DMS53 (cell line): ENCODE measurements around the gene MUC2.

Source experiments
- DNase-seq: peaks from one replicate; lab custom pipeline; 2025; lab: John Stamatoyannopoulos, UW

MUC2 gene

DNA sequence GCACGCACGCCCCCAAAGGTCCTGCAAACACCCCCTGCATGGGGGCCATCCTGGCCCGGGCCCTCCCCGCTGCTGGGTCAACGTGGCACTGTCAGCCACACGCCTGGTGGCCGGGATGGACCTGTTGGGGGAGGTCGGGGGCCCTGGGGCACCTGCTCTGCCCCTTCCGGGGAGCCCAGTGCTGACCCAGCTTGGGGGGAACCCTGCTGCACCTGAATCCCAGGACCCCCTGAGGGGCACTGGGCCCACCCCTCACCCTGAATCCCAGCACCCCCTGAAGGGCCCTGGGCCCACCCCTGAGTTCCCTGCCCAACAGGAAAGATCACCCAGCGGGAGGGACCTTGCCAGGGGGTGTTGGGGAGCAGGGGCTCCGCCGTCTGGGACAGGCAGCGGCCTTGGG is 37.7 kb upstream of the MUC2 start:
- DNase-seq: no peak

DNA sequence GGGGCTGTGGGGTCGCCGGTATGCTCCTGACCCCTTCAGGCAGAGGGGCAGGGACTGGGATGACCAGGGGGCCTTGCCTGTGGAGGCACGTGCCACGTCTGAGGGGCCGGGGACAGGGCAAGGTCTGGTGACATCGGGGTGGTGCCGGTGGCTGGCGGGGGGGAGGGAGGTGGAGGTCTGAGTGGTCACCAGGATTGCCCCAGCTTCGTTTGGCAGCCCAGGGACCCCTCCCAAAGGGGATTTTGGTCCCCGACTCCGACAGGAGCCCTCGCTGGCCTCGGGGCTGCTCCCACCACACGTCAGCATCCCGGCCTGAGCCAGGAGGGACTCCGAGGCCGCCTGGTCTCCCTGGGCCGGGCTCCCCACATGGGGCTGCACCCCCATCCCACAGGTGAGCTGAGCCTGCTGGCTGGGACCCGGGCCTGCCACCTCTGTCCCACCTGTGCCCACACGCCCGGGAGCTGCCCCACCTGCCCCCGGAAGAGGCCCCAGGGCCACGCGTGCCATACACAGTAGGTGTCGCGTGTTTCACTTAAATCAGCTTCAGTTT is 37.1 kb upstream of the MUC2 start:
- DNase-seq: no peak

DNA sequence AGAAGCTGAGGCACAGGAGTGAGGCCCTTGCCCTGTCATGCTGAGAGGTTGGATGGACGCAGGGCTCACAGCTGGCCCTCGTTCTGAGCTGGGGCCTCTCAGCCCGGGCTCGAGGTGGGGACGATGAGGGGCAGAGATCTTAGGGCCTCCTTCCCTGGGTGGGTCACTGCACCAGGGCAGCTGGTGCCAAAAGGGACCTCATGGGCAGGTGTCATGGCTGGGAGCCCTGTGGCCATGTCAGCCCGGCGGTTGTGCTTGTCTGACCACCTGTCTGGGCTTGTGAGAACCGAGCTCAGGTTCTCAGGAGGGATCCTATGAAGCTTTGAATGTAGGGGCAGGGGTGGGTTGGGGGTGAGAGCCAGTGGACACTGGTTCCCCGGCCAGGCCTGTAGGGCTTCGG is 36.3 kb upstream of the MUC2 start:
- DNase-seq: no peak

DNA sequence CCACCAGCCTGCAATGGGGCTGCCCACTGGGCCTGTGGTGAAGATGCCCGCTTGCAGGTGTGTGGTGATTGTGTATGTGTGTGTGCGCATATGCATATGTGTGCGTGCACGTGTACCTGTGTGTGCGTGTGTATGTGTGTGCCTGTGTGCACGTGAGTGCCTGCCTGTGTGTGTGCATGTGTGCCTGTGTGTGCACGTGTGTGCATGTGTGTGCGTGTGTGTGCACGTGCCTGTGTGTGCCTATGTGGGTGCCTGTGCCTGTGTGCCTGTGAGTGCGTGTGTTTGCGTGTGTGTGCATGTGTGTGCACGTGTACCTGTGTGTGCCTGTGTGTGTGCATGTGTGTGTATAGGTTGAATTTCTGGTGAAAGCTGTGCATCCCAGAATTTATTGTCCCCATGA is 35.8 kb upstream of the MUC2 start:
- DNase-seq: no peak

DNA sequence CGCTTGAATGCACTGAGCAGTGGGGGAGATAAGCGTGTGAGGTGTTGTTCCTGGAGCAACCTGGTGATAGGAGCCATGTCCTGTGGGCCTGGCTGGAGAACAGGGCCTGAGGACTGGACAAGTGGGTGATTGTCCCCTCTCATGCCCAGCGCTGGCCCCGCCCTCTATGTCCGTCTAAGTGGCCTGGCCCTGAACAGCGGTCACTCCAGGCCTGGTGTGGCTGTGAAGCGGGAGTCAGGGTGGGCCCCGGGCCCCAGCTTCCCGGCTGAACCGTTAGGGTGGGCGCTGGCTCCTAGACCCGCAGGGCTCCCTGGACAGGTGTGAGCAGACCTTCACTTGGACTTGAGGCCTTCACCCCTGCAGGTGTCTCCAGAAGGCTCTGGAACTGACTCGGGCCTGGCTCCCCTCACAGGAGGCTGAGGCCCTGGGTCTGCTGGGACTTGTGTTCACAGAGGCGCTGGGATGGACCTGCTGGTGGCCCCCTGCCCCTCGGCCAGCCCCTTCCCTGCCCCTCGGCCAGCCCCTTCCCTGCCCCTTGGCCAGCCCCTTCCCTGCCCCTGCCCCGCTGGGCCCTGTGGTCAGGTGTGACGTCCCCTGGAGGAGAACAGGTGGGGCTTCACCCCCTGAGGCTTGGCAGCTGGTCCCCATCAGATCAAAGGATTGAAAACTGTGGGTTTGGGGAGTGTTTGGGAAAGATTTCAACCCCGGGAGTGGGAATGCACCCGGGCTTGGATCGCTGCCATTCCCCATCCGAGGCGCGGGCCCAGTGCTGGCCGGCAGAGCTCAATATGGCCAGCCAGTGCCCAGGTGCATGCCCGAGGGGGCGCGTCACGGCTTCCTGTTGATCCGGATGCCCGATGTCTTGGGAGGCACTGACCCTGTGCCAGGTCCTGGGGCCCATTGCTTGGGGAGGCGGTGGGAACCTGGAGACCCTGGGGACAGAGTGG is 34.9 kb upstream of the MUC2 start:
- DNase-seq: no peak

DNA sequence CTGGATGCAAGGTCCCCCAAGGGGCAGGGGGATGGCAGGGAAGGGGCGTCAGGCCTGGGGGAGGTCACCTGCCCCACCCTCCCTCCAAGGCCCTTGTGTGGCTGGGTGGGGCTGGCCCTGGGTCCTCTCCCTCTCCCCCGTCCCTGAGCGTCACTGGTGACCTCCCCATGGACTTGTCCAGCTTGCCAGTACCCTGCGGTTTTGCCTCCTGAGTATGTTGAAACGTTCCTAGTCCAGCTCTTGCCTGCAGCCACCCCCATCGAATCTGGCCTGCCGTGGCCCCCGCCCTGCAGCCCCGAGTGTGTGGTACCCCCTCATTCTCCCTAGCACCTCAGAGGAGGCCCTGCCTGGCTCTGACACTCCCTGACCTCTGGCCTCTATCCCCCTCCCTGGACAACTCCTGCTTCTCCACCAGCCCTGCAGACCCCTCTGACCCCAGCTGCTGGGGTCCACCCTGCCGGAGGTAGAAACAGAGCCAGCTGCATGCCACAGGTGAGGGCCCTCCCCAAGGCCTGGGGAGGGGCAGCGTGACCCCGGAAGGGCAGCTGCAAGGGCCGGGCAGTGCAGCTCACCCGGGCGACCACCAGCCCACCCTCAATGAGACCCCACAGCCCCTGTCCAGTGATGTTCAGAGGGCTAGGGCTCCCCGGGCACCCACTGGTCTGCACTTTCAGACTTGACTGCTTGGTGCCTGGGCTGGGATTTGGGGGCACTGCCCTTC is 34.1 kb upstream of the MUC2 start:
- DNase-seq: no peak

DNA sequence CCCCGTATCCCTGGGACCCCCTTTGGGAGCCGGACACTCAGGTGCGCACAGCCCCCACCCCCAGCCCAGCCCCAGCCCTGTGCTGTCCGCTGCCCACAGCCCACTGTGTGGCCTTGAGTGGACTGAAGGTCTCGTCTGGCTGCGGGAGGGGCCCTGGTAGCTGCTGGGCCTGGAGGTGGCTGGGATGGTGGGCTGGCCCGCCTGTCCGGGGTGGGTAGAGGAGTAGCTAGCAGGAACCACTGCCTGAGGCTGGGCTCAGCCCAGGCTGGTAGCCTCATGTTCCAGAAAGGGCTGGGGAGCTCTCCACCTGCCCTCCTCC is 33.6 kb upstream of the MUC2 start:
- no peak for DNase-seq

DNA sequence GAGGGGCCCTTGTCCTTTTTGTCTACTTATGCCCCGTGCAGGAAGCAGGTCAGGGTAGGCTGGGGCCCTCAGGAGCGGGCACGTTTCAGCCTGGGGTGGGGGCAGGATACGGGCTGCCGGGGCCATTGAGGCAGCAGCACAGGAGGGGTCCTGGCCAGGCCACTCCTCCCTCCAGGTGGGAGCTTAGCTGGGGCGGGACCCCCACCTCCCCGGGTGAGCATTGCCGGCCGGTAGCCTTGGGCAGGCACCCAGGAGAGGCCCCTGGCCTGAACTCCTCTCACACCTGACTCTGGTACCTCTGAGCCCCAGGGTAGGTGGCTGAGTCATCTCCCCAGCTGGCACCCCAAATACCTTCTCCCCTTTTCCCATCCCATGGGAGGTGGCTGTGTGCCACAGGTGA is 33.2 kb upstream of the MUC2 start:
- no peak for DNase-seq

DNA sequence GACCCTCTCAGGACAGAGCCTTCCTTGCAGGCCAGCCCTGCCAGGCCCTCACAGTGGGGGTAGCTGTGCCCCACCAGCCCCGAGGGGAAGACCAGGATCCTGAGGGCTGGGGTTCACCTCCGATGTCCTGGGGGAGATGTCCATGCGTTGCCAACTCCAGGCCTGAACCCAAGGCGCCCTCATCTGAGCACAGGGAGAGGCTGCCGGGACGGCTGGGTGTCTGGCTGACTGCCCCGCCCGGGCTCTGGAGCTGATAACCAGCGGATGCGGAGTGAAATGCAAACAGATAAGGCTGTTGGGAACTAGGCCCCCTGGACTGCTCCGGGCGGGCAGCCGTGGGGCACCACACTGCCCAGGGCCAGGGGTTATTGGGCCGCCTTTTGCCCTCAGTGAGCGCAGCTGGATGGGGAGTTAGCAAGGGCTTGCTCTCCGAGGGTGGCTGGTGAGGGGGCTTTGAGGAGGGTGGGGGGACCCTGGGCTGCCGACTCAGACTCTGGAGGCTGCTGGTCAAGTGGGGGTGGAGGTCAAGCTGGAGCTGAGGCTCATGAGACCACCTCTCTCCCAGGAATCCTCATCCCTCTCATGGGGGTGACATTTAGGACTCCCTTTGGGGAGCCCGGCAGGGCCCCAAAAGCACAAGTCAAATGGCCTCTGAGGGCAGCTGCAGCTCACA is 32.6 kb upstream of the MUC2 start:
- no peak for DNase-seq

DNA sequence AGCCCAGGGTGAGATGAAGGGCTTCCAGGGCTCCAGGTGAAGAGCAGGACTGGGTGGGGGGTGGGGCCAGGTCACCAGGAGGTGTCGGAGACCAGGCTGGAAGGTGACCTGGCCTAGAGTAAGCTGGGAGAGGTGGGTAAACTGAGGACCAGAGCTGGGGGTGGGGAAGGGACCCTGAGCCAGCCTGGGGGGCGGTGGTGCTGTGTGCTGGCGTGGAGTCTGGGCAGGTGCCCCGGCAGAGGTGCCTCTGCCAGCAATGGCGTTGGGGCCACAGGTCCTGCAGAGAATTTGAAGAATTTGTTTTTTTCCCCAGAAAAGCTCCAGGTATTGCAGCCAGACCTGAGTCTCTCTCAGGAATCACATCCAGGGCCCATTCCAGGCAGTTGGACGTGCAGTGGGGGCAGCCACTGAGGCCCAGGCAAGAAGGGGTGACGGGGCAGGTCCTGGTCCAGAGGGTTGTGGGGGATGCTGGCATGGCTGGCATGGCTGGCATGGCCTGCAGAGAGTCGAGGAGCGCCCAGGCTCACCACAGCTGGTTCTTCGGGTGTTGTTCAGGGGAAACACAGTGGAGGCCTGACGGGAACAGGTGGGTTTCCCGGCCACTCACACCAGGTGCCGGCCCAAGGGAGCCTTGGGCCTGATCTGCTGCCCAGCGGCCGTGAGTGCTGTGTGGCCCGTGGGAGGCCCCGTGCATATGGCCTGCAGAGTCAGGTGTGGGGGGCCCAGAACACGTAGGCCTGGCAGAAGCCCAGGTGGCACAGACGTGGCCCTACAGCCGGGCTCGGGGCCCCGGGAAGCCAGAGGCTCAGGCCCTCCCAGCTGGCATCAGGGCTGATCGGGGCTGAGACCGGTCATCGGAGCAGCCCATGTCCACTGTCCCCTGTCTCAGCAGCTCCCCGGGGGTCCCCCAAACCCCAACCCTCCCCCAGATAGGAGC is 31.8 kb upstream of the MUC2 start:
- DNase-seq: no peak

DNA sequence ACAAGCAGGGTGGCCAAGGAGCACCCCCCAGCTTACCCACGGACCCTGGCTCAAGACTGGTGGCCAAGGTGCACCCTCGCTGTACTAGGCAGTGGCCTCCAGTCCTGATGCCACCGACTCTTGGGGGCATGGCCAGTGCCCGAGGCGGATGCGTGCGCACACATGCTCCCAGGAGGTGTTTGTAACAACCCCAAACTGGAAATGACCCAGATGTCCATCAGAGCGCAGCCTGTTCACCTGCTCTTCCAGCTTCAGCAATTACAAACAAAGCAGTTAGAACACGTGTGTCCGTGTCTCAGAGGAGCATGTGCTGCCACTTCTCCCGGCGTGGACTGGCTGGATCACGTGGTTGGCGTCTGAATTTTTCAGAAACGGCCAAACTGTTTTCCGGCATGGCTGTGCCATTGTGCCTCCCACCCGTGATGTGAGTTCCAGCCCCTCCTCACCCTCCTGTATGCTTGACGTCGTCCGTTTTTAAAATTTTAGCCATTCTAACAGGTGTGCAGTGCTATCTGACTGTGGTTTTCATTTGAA is 31.0 kb upstream of the MUC2 start:
- peak; percentile 65 for DNase-seq

DNA sequence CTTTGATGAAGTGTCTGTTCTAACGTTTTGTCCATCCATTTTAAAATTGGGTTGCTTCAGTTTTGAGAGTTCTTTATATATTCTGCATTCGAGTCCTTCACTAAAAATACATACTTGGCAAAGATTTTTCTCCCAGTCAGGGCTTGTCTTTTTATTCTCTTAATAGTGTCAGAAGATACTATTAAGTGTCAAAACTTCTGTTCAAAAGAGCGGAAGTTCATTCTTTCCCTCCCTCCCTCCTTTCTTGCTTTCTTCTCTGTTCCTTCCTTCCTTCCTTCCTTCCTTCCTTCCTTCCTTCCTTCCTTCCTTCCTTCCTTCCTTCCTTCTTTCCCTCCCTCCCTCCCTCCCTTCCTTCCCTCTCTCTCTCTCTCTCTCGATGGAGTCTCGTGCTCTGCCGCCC is 30.5 kb upstream of the MUC2 start:
- DNase-seq: no peak

DNA sequence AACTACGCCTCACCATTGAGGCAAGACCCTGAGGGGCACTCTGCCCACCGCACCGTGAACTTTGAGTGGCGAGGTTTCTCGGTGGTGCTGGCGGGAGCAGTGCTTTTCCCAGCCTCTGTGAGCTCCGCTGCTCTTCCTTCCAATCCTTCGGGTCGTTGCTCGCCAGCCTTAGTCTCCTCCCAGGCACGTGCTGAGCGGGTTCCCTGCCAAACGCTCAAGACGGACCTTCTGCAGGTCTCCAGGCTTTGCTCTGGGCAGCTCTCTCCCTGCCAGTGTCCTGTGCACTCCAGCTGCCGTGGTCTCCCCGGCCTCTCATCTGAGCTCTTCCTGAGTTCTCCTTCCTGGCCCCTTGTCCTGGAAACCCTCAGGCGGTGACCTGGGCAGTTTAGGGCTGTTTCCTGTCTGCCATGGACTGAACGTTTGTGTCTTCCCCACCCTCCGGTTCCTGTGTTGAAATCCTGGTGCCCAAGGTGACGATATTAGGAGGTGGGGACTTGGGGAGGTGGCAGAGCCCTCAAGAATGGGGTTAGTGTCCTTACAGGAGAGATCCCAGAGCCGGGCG is 27.0 kb upstream of the MUC2 start:
- no peak for DNase-seq

DNA sequence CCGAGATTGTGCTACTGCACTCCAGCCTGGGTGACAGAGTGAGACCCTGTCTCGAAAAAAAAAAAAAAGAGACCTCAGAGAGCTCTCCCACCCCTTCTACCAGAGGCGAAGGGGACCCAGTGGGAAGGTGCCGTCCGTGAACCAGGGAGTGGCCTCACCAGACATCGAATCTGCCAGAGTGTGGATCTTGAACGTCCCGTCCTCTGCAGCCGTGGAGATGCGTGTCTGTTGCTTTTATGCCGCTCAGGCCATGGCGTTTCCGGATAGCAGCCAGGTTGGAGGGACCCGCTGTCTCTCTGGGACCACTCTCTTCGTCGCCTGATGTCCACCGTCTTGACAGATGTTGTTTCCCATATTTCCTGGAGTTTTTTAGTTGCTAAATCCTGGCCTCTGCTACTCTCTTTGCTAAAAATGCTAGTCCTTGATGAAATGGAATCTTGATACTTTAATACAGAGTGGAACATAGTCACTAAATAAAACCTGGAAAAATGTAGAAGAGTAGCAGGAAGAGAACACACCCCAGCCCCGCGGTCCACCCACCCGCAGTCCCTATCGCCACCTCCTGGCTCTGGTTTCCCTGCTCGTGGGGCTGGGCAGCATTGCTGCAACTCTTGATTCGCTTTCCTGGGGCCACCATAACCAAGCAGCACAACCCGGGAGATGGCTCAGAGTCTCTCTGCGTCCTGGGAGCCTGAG is 26.2 kb upstream of the MUC2 start:
- DNase-seq: no peak

DNA sequence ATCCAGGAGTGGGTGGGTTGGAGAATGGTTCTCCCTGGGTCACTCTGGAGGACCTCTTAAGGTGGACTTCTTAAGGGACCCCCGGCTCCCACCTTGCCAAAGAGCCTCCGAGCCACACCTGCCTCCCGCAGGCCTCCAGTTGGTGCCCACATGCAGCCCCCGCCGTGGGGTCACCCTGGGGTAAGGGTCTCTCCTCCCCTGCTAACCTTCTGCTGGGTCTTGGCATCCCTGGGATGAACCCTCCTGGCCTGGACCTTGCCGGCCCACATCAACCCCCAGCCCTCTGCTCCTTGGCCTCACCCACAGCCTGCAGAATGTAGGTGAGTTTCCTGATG is 25.6 kb upstream of the MUC2 start:
- no peak for DNase-seq

DNA sequence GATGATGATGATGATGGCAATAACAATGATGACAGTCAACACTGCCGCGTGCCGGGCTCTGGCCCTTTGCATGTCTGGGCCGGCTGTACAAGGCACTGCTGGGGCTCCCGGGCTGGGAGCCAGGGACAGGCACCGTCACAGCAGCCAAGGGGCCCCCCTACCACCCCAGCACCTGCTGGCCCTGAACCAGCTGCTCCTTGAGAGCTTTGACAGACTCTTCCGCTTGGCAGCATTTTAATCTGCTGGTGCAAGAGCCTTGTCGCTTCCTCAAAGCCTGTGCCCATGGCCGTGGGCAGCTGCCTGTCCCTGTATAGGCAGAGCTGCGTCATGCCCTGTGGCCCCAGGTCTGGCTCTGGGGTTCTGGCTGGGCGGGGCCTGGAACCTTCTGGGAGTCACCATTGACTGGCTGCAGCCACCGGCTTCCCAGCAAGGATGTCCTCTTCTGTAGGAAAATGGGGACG is 25.2 kb upstream of the MUC2 start:
- no peak for DNase-seq

DNA sequence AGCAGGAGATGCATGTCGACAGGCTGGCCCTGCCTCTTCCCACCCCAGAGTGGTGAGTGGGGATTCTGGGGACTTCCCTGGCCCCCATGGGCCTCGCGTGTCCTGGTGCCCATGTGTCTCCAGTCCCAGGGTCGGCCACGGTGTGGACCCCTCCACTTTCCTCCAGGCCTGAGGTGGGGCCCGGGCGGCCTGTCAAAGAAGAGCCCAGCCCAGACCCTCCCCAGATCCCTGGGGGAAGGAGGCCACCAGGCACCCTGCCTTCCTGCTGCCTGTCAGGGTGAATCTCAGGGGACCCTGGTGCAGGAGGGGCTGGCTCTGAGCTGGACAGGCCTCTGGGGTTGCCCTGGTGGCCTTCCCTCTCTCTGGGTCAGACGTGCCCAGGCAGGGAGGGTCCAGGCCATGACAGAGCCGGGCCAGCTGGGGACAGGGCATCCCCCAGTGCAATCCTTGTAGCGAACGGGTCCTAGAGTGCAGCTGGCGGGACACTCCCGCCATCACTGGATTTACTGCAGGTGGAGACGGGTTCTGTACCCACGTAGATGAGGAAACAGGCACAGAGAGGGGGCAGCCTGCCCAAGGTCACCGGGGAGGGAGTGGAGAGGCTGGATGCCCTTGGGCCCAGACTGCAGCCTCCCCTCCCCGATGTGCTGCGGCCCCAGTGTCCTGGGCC is 24.6 kb upstream of the MUC2 start:
- no peak for DNase-seq

DNA sequence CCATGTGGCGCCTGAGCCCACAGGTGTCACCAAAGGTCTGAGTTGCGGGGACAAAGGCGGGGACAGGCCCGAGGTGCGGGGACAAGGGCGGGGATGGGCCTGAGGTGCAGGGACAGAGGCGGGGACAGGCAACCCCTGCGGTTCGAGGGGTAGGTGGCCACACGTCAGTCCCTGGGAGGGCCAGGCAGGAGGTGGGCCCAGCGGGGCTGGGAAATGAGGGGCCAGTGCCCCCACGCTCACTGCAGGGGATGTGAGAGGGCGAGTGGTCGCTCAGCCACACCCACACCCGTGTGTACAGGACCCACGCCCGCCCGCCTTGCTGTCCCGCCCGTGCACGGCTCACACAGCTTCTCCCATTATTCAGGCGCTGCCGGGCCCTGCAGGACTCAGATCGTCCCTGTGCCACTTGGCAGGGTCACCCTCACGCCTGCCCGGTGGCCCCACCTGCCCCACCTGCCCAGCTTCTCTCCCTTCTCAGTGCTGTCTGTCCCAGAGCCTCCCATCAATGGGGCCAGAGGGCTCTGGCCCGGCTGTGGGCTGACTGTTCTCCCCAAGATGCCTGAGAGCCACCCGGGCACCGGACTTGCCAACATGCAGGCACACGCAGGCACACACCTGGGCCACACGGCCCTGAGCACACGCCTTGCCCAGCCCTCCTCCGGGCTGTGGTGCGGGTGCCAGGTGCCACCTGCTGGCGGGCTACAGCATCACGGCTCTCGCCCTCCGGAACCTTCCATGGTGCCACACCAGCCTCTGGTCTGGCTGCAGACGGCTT is 23.9 kb upstream of the MUC2 start:
- peak; percentile 95 for DNase-seq
